HG03439 (cell line): ENCODE data around the gene WDFY1.
"Not testable (repeated sequence)": the region's sequence is repeated elsewhere in the genome, so short reads cannot be mapped to it uniquely, and the experiment has no call there.

ENCODE experiments used
- ATAC-seq: cut with Tn5 transposase; IDR thresholded peaks from one replicate; pipeline ENCODE4 v1.9.1; 2021; ENCODE audit warnings: mild to moderate bottlenecking, moderate library complexity; ENCODE audit not compliant: unreplicated experiment

The WDFY1 gene

GRCh38 chr2:223957092-223957851 lies 12.1 kb upstream of the WDFY1 start, which contains the start of gene MRPL44:
Gene MRPL44 (plus strand): TSS chr2:223957463. CDS start chr2:223957473, 10 bp downstream.
- peak; percentile 87 for ATAC-seq

GRCh38 chr2:223956300-223956699 lies 11.2 kb upstream of the WDFY1 start:
- ATAC-seq: no peak

- ATAC-seq: no peak
Measured at GRCh38 chr2:223954401-223954800, 9.3 kb upstream of the WDFY1 start.

- ATAC-seq: peak; percentile 55
Measured at GRCh38 chr2:223952280-223952968, 7.3 kb upstream of the WDFY1 start.

- ATAC-seq: no peak
Measured at GRCh38 chr2:223950448-223951347, 5.6 kb upstream of the WDFY1 start.

- no peak for ATAC-seq
Measured at GRCh38 chr2:223949241-223949840, 4.2 kb upstream of the WDFY1 start.

- no peak for ATAC-seq
Measured at GRCh38 chr2:223947711-223948205, 2.6 kb upstream of the WDFY1 start.

- no peak for ATAC-seq
Measured at GRCh38 chr2:223945755-223946154, 620 bp upstream of the WDFY1 start.

- ATAC-seq: no peak
Measured at GRCh38 chr2:223944166-223944702, 901 bp downstream of the WDFY1 start.

GRCh38 chr2:223943561-223944008 lies 1.6 kb downstream of the WDFY1 start:
- no peak for ATAC-seq

GRCh38 chr2:223943135-223943534 lies 2.0 kb downstream of the WDFY1 start:
- ATAC-seq: no peak

- ATAC-seq: peak; percentile 55
Measured at GRCh38 chr2:223941579-223942277, 3.4 kb downstream of the WDFY1 start.

- not testable (repeated sequence) for ATAC-seq
Measured at GRCh38 chr2:223939438-223939837, 5.7 kb downstream of the WDFY1 start.

GRCh38 chr2:223937535-223937934 lies 7.6 kb downstream of the WDFY1 start:
- no peak for ATAC-seq

GRCh38 chr2:223936862-223937326 lies 8.2 kb downstream of the WDFY1 start:
- ATAC-seq: no peak

GRCh38 chr2:223935459-223936125 lies 9.5 kb downstream of the WDFY1 start:
- no peak for ATAC-seq

- no peak for ATAC-seq
Measured at GRCh38 chr2:223934870-223935269, 10.3 kb downstream of the WDFY1 start.

- ATAC-seq: no peak
Measured at GRCh38 chr2:223932816-223933800, 12.0 kb downstream of the WDFY1 start.
